Epithelial cell of prostate (primary cell): ENCODE data around the gene SLC44A1.

Experiments
- DNase-seq: peaks from one replicate; pipeline ENCODE4 v3.0.0-alpha.2; 2011; ENCODE audit warnings: low read depth, low spot score
- H3K27ac ChIP-seq: fragments of 450-650 bp; 2 replicates; pipeline ENCODE4 v1.5.1; 2017; ENCODE audit warnings: mild to moderate bottlenecking

The SLC44A1 gene

DNA sequence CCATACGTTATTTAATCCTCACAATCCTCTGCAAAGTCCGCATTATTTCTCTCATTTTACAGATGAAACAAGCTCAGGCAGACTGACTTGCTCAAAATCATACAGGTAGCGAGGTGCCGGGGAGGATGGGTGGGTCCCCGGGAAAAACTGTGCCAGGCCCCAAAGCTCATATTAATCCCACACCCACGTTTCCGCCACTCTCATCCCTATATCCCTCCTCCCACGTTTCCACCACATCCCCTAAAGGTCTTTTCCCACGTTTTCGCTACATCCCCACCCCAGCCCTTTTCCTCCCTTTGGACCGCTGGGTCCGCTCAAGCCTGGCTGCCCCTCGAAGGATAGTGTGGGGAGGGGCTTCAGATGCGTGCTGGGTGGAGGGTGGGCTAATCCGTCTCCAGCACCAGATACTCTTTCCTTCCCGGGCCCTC is 202.9 kb downstream of the SLC44A1 start:
- DNase-seq = no peak
- H3K27ac ChIP-seq = no peak overlapping the region

DNA sequence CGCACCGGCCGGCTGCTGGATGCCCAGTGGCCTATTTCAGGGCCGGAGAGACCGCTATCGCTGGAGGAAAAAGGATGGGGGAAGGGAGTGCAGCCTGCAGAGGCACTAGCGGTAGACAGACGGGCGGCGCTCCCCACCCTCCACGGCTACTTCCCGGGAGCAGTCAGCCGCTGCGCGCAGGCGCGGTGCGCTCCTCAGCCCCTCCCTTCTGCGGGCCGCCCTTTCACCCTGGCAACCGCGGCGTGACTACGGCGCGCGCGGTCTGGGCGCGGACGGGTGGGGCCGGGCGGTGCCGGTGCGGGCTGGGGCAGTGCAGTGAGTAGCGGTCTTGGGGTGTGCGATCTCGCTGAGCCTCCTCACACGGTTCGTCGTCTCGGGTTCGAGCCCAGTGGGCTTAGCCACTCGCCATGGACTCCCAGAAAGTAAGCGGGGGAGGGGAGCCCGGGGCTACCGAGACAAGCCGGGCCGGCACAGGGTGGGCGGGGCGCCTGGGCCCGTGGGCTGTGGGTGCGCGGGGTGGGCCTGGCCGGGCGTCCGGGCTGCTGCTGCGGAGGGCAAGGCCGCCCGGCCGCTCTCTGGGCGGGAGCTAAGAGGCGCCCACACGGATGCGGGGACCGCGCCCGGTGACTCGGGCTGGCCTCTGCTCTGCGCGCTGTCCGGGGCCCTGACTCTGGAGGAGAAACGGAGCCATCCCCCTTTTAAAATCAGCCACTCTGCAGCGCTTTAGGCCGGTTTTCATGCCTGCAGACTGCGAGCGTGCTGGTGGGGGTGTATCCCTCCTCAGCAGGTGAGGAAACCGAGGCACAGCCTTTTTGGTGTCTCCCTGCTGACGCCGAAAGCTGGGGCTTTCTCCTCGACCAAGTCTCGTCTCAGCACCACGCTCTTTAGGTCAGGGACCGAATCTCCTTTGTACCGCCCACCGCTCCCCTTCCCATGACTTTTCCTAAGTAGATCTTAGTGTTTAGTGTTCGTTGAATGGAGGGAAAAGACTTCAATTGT is 203.7 kb downstream of the SLC44A1 start, which contains the start of gene FSD1L:
FSD1L (plus strand) TSS at position 221 of the 999 bp plus-strand sequence; CDS start at position 408, 187 bp downstream.
- peak; percentile 58 for DNase-seq
- peak within 1 kb of the TSS; percentile 50 for H3K27ac ChIP-seq

DNA sequence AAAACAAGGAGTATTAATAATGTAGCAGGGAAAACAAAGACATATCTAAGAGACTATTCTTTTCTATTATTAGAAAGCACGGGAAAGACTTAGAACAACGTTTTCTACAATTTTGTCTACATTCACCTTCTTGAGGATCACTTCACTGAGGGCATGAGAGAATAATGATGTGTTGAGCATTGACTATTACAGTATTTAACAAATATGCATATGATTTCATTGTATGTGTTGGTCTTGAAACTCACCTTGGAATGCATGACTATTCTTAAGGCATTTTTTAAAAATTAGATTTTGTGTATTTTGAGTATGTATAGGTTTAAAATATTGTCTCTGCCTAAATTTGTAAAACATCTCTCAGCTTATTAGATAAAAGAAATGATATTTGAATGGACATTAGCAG is 204.6 kb downstream of the SLC44A1 start:
- no peak for DNase-seq
- H3K27ac ChIP-seq = peak overlapping the region; percentile 50

DNA sequence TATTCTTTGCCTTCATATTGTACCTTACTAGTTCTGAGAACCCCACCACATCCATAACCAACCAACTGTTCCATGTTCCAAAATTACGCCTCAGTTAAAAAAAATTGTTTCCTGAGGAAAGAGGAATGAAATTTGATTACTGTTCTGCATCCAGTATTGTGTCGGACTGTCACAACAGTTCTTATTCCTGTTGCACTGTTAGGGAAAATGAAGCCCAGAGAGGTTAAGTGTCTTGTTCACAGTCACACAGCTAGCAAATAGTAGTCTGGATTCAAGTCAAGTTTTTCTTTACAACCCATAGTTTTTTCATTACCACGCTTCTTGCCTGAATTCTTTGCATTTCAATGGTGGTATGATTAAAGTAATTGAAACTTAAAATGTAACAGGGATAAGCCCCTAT is 207.7 kb downstream of the SLC44A1 start:
- DNase-seq = no peak
- no peak overlapping the region for H3K27ac ChIP-seq

DNA sequence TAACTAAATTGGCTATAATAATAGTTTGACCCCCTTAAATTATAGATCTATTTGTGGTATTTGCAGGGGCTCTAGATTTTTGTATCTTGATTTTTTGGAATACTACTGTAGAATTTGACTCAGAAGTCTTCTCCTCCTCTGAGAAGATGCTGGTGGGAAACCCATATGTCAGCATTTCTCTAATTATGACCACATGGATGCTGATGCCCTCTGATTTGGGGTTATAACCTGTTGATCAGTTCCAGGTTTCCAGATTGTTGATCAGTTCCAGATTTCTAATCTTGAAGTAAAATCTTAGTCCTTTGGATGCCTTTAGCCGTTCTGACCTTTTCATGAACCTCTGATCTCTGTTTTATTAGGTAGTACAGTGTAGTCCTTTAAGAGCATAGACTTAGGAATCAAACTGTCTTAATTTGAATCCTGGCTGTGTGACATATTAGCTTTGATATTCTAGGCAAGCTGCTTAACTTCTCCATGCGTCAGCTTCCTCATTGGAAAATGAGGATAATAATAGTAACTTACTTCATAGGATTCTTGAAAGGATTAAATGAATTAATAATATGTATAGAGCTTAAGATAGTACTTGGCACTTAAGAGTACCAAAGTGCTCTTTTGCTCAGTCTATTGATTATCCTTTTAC is 211.5 kb downstream of the SLC44A1 start:
- no peak overlapping the region for H3K27ac ChIP-seq
- DNase-seq = no peak

DNA sequence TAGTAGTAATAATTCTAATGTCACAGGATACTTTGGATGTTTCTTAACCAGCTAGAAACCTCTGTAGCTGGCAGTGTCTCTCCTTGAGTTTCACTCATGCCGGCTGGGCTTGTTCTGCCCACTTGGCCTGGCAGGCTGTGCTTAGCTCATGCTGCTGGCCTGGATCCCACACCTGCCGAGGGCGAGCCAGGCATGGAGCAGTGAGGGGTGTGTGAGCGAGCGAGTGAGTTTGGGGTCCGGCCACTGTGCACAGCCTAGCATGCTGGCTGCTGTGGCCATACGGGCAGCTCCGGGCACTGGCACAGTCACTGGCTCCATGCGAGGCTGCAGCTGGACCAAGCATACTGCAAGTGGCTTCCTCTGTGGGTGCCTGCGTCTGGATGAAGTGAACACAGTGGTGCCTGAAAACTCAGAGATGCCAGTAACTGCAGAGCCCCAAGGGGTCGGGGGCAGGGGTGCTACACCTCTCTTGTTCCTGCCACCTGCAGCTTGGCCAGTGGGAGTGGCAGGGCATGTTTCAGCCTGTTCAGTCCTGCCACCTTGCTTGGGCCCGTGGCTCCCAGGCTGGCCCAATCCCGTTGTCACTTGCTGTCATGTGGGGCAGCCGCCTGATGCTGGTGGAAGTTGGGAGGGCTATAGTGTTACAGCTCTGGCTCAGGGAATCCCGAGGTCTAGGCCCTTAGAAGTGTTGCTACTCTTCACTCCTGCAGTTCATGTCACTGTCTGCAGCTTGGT is 213.3 kb downstream of the SLC44A1 start:
- no peak for DNase-seq
- no peak overlapping the region for H3K27ac ChIP-seq

DNA sequence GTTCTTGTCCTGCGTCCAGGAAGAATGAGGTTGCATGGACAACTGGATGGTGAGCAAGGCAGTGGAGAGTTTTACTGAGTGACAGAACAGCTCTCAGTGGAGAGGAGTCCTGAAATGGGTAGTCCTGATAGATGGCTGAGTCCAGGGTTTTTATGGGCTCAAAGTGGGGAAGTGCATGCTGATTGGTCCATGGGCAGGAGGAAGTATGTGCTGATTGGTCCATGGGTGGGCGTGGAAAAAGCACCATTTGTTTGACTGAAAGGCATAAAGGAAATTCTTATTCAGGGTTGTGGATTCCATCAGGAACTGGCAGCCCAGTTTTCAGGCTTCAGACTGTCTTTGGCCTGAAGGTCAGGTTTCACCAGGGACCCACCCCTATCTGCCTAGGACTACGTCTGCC is 214.0 kb downstream of the SLC44A1 start:
- no peak for DNase-seq
- H3K27ac ChIP-seq = no peak overlapping the region

DNA sequence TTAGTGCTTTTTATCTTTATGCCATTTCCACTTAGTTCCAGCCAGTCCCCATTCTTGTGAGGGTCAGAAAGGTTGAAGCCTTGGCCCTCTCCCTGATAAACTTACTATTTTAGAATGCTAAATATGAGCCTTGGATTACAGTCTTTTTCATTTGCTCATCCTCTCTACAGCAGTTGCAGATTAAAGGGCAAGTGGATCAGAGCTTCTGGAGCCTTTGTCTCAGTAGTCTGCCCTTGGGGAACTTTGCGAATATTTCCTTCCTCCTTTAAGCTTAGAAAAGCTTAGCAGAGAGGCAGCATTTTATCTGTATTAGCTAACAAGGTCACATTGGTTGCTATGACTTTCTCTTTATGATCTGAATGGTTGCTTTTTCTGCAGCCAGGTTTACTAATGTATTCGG is 214.9 kb downstream of the SLC44A1 start:
- DNase-seq = no peak
- no peak overlapping the region for H3K27ac ChIP-seq

DNA sequence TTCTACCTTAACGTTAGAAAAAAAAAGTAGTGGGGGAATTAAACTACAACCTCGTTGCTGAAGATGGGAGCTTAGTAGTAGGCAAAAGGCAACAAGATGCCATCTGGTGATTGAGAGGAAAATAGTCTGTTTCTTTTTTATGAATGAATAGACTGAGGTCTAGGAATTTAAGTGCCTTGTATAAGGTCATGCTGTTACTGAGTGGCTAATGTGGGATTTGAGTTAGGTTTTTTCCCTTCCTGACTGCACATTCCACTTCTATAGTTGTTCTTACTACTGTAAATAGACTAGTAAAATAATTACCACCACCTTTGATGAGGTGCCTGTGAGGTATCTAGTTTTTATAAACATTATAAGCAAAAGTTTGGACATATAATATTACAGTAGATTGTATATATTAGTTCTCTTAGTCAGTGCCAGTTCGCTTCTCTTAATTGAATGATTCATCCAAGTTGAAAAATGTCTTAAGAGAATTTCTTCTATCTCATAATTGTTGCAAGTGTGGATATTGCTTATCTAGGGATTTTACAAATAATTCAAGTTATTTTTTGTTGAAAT is 222.5 kb downstream of the SLC44A1 start:
- no peak overlapping the region for H3K27ac ChIP-seq
- DNase-seq = no peak

DNA sequence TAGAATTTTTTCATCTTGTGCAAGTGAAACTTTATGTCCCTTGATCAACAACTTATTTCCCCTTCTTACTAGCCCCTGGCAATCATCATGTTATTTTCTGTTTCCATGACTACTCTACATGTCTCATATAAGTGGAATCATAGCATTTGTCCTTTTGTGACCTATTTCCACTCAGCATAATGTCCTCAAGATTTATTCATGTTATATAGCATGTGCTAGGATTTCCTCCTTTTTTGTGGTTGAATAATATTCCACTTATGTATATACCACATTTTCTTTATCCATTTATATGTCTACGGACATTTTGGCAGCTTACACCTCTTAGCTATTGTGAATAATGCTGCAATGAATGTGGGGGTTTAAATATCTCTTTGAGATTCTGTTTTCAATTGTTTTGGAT is 224.4 kb downstream of the SLC44A1 start:
- no peak overlapping the region for H3K27ac ChIP-seq
- DNase-seq = no peak

DNA sequence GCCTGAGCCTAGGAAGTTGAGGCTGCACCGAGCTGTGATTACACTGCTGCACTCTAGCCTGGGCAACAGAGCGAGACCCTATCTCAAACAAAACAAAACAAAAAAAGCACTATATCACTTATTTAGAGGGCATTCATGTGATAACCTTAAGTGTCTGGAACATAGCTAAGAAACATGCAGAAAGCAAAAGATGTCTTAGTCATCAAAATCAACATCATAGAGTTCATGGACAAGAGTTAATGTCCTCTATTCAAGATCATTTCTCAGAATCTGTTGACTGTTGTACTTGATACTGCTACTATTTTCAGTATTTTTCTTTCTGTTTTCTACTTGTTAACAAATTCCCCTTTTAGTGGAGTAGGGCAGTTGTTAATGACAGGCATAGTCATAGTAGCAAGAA is 228.8 kb downstream of the SLC44A1 start:
- no peak overlapping the region for H3K27ac ChIP-seq
- DNase-seq = no peak

DNA sequence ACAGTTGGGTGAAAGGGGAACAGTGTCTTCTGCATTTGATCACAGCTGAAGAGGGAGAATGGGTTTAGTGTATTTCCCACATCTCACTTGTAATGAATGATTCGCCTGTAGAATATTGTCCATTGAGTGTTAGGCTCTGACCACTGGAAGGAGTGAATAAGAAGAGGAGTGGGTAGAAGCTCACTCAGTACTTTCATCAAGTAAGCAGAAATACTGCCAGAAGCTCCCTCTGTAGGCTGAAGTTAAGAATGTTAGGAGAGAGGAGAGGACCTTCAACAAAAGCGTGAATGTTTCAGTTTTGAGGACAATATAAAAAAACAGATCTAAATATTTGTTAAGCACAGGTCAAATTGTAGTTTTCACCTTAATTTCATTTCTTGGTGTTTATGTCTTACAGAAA is 230.9 kb downstream of the SLC44A1 start:
- no peak overlapping the region for H3K27ac ChIP-seq
- no peak for DNase-seq

DNA sequence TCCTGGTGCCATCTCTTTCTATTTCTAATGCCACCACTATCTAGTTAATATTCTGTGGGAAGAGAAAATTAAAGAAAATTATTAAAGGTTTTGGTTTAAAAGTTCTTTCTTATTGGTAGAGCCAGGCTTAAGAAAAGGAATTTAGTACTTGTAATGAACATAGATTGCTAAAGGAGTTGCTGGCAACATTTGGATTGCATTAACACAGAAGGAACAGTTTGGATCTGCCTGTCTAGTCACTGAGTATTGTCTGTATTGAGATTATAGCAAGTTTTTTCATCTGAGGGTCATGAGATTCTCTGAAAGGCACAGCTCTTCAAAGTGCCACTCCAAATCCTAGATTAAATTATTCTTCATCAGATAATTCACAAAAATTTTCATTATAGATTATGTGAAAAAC is 235.4 kb downstream of the SLC44A1 start:
- DNase-seq = no peak
- no peak overlapping the region for H3K27ac ChIP-seq

DNA sequence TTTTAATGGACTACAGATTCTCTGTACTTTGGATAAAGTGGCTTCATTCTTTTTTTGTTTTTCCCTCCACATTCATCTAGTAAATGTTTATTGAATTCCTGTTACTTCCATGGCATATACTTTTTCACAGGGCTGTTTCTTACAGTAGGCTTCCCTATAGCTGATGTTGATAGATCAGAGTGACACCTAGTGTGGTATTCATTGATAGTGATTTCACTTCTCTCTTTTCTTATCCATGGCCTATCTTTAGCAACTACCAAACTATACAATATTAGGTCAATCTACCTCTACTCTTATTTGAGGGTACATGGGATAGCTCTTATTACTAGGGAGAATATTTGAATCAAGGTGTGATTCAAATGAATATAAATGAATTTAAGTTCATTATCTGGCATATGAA is 239.2 kb downstream of the SLC44A1 start:
- DNase-seq = no peak
- no peak overlapping the region for H3K27ac ChIP-seq

DNA sequence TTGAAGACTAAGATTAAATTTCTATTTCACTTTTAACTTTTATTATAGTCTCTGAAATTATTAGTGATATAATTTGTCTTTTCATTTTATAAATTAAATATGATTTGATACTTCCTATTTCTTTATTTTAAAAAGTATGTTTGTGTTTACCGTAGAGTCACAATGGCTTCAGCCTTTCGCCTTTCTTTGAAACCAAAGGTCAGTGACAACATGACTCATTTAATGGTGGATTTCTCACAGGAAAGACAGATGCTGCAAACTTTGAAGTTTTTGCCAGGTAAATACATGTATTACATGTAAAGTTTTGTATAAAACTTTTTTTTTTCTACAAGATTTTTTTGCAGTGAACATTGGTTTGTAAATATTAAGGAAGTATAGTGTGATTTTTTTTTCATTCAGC is 239.8 kb downstream of the SLC44A1 start:
- DNase-seq = no peak
- no peak overlapping the region for H3K27ac ChIP-seq

DNA sequence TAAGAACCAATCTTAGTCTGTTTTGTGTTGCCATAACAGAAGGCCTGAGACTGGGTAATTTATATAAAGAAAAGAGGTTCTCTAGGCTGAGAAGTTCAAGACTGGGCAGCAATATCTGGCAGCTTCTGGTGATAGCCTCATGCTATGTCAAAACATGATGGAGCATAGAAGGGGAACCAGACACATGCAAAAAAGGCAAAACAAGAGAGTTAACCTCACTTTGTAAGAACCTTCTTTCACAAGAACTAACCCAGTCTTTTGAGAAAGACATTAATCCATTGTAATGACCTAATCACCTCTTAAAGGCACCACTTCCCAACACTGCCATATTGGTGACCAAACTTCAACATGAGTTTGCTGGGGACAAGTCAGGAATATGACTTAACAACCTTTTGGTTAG is 240.7 kb downstream of the SLC44A1 start:
- DNase-seq = no peak
- H3K27ac ChIP-seq = no peak overlapping the region
